Activated T-helper 17 cell treated with anti-CD3 and anti-CD28 coated beads, Interleukin-2, amount 50 U/mL, for 72 hours (primary cell): Measurements from ENCODE around the gene TMCC3. TPM values are rescaled to one million over a fixed set of nuclear protein-coding genes. Genes with fewer than 3 reads are reported as not detected.

Experiments used
- ATAC-seq: fragments of 150-1000 bp; cut with Tn5 transposase; replicated peaks from 2 replicates; pipeline ENCODE4 v1.10.0; 2021; ENCODE audit warnings: mild to moderate bottlenecking, moderate library complexity
- H3K27ac Mint-ChIP-seq: one replicate; pipeline ENCODE4 v1.8.0; 2022; ENCODE audit warnings: mixed read lengths
- H3K27me3 Mint-ChIP-seq: one replicate; pipeline ENCODE4 v1.8.0; 2022; ENCODE audit warnings: mixed read lengths
- H3K36me3 Mint-ChIP-seq: one replicate; pipeline ENCODE4 v1.8.0; 2022; ENCODE audit warnings: low read depth, mild to moderate bottlenecking, mixed read lengths
- H3K4me1 Mint-ChIP-seq: one replicate; pipeline ENCODE4 v1.8.0; 2022; ENCODE audit warnings: mixed read lengths
- H3K4me3 Mint-ChIP-seq: one replicate; pipeline ENCODE4 v1.8.0; 2022; ENCODE audit warnings: mild to moderate bottlenecking, mixed read lengths
- H3K9me3 Mint-ChIP-seq: one replicate; pipeline ENCODE4 v1.8.0; 2022; ENCODE audit warnings: mixed read lengths
- total RNA-seq, 2 donors: library from RNA; stranded (reverse); gene quantifications; one replicate each; pipeline ENCODE4 v1.2.3, GENCODE V29; 2022

Gene TMCC3
- total RNA-seq, 2 donors from 2014 or later: 0.63 to 1.0 TPM

DNA sequence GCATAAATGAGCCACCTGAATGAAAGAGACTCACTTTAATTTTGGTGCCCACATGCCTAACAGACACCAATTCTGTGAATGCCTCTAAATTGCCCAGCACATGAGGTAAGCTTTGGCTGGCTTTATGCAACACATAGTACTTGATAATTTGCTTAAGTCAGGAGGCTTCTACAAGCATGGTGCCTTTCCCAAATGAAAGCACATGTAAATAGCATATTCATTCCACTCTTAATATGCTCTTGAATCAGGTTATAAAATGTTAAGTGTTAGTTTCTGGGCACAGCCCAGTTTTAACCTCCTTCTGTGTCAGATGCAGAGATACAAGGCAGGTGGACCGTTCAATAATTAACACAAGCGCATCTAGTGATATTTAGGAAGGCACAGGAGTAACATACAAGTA is 15.6 kb downstream of the TMCC3 start:
- H3K4me1 Mint-ChIP-seq: no peaks in the 10 kb centered on the region
- H3K36me3 Mint-ChIP-seq: no peaks in the 10 kb centered on the region
- no peak overlapping the region for H3K4me3 Mint-ChIP-seq
- H3K9me3 Mint-ChIP-seq: no peaks in the 10 kb centered on the region
- no peak for ATAC-seq
- no peak overlapping the region for H3K27ac Mint-ChIP-seq
- H3K27me3 Mint-ChIP-seq: peaks cover 9% of the 10 kb centered on the region

DNA sequence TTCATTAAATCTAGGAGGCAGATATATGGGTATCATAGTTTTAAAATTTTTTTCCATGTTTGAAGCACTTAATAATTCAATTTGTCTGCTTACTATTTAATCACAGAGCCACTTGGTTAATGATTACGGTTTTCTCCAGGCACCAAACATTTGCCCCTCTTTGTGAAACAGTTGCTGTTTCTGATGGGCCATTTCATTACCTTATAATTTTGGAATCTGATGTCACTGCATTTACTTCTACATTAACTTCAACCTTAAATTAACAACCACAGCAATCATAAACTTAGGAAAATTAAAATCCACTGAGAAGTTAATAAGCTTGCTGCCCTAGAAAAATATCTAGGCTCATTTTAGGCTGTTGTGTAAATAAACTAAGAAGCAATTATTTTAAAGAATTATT is 17.0 kb downstream of the TMCC3 start:
- Mint-ChIP-seq H3K36me3 (no peaks in the 10 kb centered on the region), H3K27me3 (peaks cover 7% of the 10 kb centered on the region), H3K4me3 (no peak overlapping the region), H3K4me1 (no peaks in the 10 kb centered on the region), H3K27ac (no peak overlapping the region), H3K9me3 (no peaks in the 10 kb centered on the region)
- no peak for ATAC-seq

DNA sequence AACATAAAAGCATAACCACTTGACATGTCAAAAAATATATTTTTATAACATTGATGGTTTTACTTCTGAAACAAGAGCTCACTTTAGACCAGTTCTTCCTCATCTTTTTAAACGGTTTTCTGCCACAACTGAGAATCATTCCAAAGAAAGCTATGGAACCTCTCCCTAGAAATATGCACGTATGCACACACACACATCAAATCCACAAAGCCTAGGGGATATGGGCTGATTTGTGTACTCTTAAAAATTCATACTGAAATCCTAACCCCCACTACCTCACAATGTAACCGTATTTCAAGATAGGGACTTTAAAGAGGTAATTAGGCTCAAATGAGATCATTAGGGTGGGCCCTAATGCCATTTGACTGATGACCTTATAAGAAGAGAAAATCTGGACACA is 19.3 kb downstream of the TMCC3 start:
- H3K27me3 Mint-ChIP-seq: peaks cover 3% of the 10 kb centered on the region

DNA sequence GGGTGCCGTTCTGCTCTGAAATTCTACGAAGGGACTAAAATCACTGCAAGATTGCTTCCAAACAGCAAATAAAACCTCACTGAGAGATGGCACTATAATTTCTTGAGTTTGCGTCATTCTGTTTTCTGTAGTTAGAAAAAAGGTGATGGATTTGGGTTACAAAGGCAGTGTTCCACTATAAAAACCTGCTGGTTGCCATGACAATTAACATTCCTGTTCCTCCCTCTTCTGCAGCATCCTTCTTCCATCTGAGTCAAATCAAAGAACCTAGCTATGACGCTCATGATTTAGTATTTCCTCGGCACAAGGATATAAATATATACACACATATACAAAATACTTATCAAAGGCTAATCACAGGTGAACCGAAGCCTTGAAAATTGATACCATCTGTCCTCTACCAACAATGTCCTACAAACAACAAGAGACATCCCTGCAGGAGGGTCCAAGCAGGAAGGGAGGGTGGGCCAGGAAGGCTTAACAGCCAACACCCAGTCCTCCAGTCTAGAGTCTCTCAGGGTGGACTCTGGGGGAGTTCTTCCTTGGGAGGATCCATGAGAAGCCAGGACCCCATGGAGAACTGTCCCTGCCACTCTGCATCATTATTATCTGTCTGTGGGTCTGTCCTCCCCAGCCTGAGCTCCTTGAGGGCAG is 21.4 kb downstream of the TMCC3 start:
- H3K4me3 Mint-ChIP-seq: no peak overlapping the region
- no peak overlapping the region for H3K27ac Mint-ChIP-seq
- no peaks in the 10 kb centered on the region for H3K9me3 Mint-ChIP-seq
- no peaks in the 10 kb centered on the region for H3K4me1 Mint-ChIP-seq
- H3K27me3 Mint-ChIP-seq: no peaks in the 10 kb centered on the region
- H3K36me3 Mint-ChIP-seq: no peaks in the 10 kb centered on the region
- ATAC-seq: no peak

More for the DNA sequence above, 19.3 kb downstream of the TMCC3 start:
- Mint-ChIP-seq H3K9me3 (no peaks in the 10 kb centered on the region), H3K4me1 (no peaks in the 10 kb centered on the region), H3K36me3 (no peaks in the 10 kb centered on the region), H3K4me3 (no peak overlapping the region), H3K27ac (no peak overlapping the region)
- no peak for ATAC-seq

DNA sequence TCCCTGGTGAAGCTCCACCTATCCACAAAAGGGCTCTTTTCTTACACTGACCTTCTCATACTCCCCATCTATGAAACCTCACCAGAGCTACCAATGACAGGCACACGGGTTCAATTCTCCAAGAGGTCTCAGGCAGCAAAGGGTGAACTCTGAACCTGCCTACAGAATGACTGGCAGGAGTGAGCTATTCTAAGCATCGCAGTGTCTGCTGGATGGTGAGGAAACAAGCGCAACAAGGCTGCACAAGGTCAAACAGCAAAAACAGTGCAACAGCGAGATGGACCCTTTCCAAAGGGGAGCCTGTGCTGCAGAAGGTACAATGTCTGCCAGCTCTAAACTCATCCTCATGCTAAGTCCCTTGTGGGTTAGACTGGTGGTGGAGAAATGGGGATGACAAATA is 22.0 kb downstream of the TMCC3 start:
- no peaks in the 10 kb centered on the region for H3K36me3 Mint-ChIP-seq
- H3K27ac Mint-ChIP-seq: no peak overlapping the region
- H3K4me1 Mint-ChIP-seq: no peaks in the 10 kb centered on the region
- no peak for ATAC-seq
- no peaks in the 10 kb centered on the region for H3K9me3 Mint-ChIP-seq
- no peak overlapping the region for H3K4me3 Mint-ChIP-seq
- no peaks in the 10 kb centered on the region for H3K27me3 Mint-ChIP-seq

DNA sequence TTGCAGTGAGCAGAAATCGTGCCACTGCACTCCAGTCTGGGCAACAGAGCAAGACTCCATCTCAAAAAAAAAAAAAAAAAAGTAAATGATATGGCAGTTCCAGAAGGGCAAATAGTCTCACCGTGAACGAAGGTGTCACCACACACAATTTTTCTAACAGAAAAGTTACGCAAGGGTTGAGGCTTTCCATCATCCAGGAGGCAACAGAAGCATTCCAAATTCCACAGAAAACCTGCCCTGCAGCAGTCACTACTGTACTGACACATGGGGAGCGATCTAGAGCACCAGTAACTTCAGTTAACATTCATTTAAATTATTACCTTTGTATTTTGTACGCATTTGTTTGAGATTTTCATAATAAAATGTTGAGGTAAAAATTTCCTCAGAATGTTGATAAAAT is 24.8 kb downstream of the TMCC3 start:
- Mint-ChIP-seq H3K36me3 (no peaks in the 10 kb centered on the region), H3K27me3 (no peaks in the 10 kb centered on the region), H3K4me1 (peaks cover 11% of the 10 kb centered on the region), H3K4me3 (no peak overlapping the region), H3K27ac (no peak overlapping the region), H3K9me3 (no peaks in the 10 kb centered on the region)
- ATAC-seq: no peak

DNA sequence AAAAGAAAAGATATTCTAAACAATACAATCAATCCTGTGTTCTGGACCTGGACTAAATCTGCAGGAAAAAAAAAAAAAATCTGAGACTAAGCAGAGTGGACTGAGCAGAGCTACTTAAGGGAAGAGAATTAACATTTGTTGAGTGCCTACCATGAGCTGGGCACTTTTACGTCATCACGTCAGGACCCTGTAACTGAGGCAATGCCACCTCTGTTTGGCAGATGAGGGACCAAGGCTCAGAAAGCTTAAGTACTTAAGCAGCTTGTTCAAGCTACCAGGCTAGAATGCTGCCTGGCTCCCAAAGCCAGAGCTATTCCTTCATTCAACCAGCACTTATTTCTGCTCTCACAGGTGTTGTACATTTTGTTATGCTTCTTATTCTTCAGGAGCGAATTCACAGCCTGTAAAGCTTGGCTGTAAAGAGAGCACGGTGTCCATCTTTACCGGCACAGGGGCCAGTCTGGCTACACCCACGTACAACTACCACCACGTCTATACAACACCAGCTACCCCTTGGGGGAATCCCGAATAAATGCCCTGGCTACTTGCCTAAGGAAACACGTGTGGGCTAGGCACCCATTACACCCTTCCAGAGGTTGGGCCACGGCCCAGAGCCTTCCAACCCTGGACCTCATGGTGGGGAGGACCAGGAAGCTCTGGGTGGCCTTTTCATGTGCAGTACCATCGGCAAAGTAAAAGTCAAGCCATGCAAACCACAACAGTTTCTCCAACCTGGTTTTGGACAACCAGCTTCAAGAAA is 27.0 kb downstream of the TMCC3 start:
- H3K4me1 Mint-ChIP-seq: peaks cover 16% of the 10 kb centered on the region
- H3K9me3 Mint-ChIP-seq: no peaks in the 10 kb centered on the region
- ATAC-seq: no peak
- peak overlapping the region; percentile 89 for H3K27ac Mint-ChIP-seq
- no peaks in the 10 kb centered on the region for H3K27me3 Mint-ChIP-seq
- H3K4me3 Mint-ChIP-seq: no peak overlapping the region
- H3K36me3 Mint-ChIP-seq: no peaks in the 10 kb centered on the region

DNA sequence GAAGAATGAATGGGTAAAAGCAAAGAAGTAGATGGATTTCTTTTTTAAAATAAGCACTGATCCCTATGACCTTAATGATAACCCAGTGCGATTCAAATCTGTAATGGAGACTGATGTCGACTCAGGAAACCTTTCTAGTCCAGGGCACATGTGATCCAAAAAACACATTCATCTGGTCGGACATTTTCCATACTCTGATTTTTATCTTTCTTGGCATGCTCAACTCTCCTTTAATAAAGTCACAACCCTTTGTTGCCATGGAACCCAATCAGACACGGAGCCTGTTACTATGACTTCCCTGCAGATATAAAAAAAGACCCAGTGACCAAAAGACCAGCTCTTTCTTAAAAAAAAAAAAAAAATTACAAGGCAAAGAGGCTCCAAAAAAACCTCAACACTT is 27.9 kb downstream of the TMCC3 start:
- Mint-ChIP-seq H3K4me3 (peak overlapping the region; percentile 77), H3K27ac (peak overlapping the region; percentile 89)

DNA sequence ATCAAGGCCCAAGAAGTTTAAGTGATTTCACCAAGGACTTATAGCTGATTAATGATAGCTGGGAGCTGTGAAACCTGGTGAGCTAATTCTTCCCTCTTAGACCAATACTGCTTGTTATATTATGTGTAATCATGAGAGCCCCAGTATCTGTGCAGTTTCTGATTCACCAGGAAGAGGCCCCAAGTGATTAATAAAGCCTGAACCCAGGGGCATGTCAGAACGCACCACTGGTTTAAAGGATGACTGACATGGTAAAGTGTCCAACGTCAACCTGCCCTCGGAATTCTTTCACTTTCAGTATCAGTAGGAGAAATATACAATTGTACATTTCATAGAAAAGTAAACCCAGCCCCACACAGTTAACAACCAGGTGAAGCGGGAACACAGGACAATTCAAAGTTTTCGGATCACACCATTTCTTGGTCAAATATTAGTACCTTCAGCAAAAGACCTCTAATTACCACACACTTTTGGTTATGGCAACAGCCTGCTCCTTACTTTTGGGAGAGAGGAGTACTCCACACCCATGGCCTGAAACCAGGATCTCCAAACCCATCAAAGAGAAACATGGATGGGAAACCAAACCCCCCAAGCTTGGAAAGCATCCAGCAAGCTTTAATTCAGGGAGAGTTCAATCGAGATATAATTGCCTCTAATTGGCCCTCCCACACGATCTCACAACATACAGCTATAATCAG is 28.5 kb downstream of the TMCC3 start:
- ATAC-seq: peak; percentile 94
- Mint-ChIP-seq H3K36me3 (no peaks in the 10 kb centered on the region), H3K4me3 (peak overlapping the region; percentile 77), H3K27ac (peak overlapping the region; percentile 89), H3K9me3 (no peaks in the 10 kb centered on the region), H3K27me3 (no peaks in the 10 kb centered on the region), H3K4me1 (peaks cover 16% of the 10 kb centered on the region)

More for the DNA sequence above, 27.9 kb downstream of the TMCC3 start:
- H3K36me3 Mint-ChIP-seq: no peaks in the 10 kb centered on the region
- no peak for ATAC-seq
- H3K4me1 Mint-ChIP-seq: peaks cover 16% of the 10 kb centered on the region
- no peaks in the 10 kb centered on the region for H3K9me3 Mint-ChIP-seq
- H3K27me3 Mint-ChIP-seq: no peaks in the 10 kb centered on the region

DNA sequence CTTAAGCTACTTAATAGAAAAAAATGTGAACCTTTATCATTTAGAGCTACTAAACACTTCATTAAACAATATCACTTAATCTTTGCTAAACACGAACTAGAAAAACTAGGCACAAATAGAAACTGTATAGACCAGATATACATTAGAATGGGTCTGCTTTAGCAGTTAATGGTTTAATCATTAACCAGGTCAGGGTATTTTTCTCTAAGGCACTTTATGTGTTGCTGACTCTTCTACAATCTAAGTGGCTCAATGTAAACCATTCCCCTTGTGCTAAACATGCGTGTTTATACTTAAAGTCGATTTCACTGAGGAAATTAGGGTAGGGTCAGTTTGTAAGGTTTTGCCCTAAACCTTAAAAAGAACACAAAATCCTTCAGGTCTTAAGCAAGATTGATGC is 29.7 kb downstream of the TMCC3 start:
- ATAC-seq: no peak
- H3K4me1 Mint-ChIP-seq: peaks cover 16% of the 10 kb centered on the region
- H3K4me3 Mint-ChIP-seq: no peak overlapping the region
- H3K36me3 Mint-ChIP-seq: no peaks in the 10 kb centered on the region
- no peak overlapping the region for H3K27ac Mint-ChIP-seq
- H3K27me3 Mint-ChIP-seq: no peaks in the 10 kb centered on the region
- H3K9me3 Mint-ChIP-seq: no peaks in the 10 kb centered on the region

DNA sequence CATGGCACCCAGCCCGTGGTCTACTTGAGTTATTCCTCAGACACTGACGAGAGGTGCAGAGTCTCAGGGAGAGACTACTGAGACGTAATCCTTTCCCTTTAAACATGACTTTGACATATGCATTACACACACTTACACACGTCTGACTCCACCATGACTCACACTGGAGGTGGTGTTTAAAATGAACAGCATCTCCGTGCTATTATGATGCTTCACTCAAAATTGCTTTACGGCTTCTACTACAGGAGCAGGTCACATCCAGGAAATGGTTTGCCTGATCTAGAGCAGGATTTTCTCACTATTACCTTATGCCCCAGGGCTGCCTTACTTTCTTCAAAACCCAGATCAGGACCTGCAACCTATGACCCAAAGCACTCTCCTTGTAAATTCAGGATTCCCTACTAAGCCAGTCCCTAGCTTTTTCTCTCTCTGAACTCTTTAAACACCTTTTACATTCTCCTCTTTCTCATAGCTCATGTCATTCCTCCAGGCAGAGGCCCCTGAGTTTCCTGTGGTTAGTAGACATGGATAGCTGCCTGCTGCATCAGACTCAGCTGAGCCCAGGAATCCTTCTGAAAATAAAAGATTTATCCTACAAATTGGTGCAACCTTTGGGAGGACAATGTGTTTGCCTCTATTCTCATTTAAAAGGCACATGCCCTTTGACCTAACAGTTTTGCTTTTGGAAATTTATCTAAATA is 31.2 kb downstream of the TMCC3 start:
- H3K4me3 Mint-ChIP-seq: no peak overlapping the region
- peaks cover 4% of the 10 kb centered on the region for H3K27me3 Mint-ChIP-seq
- peak; percentile 78 for ATAC-seq
- H3K9me3 Mint-ChIP-seq: no peaks in the 10 kb centered on the region
- no peaks in the 10 kb centered on the region for H3K36me3 Mint-ChIP-seq
- H3K4me1 Mint-ChIP-seq: peaks cover 22% of the 10 kb centered on the region
- H3K27ac Mint-ChIP-seq: no peak overlapping the region

DNA sequence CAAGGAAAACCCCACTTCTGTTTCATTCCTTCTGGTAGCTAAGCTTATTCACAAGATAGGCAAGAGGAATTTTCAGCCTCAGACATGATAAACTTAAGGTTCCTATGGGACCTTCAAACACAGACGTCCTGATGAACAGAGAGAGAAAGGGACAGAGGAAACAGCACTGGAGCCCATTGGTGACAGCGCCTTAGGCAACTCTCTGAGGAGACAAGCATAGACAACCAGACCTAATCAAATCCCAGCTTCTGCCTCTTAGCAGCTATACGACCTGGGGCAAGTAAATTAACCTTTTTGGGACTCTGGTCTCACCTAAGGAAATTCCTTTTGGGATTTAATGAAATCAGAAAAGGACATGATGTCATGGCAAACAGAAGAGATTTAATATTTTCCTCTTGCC is 33.3 kb downstream of the TMCC3 start:
- peaks cover 22% of the 10 kb centered on the region for H3K4me1 Mint-ChIP-seq
- H3K27ac Mint-ChIP-seq: no peak overlapping the region
- H3K36me3 Mint-ChIP-seq: no peaks in the 10 kb centered on the region
- H3K27me3 Mint-ChIP-seq: peaks cover 4% of the 10 kb centered on the region
- H3K9me3 Mint-ChIP-seq: no peaks in the 10 kb centered on the region
- no peak overlapping the region for H3K4me3 Mint-ChIP-seq
- no peak for ATAC-seq

DNA sequence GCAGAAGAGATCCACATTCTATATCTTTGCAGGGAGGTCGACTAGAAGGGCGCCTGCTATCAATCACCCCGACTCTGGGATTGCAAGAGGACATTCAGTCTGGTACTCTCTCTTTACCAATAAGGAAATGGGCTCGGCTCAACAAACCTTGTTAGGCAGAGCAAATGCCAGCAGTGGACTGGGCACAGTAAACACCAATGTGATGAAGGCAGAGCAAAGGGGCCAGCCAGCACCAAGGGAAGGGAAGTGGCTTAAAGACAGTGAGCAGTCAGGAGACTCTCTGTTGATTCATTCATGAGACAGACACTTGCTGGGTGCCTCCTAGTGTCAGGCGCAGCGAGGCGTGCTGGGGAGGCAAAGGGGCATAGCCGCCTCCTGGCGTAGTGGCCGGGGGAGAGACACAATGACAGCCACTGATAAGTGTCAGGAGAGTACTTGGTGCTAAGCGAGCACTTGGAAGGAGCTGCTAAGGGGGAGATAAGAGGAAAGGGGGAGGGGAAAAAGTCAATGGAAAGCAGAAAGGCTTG is 34.1 kb downstream of the TMCC3 start:
- ATAC-seq: no peak
- no peak overlapping the region for H3K4me3 Mint-ChIP-seq
- H3K4me1 Mint-ChIP-seq: peaks cover 13% of the 10 kb centered on the region
- H3K36me3 Mint-ChIP-seq: no peaks in the 10 kb centered on the region
- H3K27me3 Mint-ChIP-seq: peaks cover 4% of the 10 kb centered on the region
- H3K27ac Mint-ChIP-seq: no peak overlapping the region
- no peaks in the 10 kb centered on the region for H3K9me3 Mint-ChIP-seq
